Measurements from ENCODE around the gene PPP1R10.
A peak's percentile ranks its signal among the peaks of the same experiment; 100 is the strongest.

PPP1R10 gene

GRCh38 chr6:30611150-30611855 lies 5.7 kb downstream of the PPP1R10 start:
- no peak overlapping the region for H3K9ac ChIP-seq (ENCODE audit: insufficient read length)
- H3K36me3 ChIP-seq (ENCODE audit: insufficient read depth, low read length) = peaks cover 49% of the 10 kb centered on the region
- no peak overlapping the region for H3K4me3 ChIP-seq
- DNase-seq (ENCODE audit: low read depth, low spot score) = no peak
- TF ChIP-seq FOXP2 (optimal IDR thresholded peaks at IDR 0.05; ENCODE audit: control extremely low read depth, extremely low read length, insufficient read depth) = no peak
- TF ChIP-seq EZH2 (IDR thresholded peaks at IDR 0.05) = no peak
- no peak for TF ChIP-seq POLR2AphosphoS5 (IDR thresholded peaks at IDR 0.05; ENCODE audit: borderline replicate concordance, low read depth, low read length)
- no peaks in the 10 kb centered on the region for H3K9me3 ChIP-seq (ENCODE audit: low read depth, low read length)
- peak overlapping the region; percentile 100 for H3K27ac ChIP-seq

DNA sequence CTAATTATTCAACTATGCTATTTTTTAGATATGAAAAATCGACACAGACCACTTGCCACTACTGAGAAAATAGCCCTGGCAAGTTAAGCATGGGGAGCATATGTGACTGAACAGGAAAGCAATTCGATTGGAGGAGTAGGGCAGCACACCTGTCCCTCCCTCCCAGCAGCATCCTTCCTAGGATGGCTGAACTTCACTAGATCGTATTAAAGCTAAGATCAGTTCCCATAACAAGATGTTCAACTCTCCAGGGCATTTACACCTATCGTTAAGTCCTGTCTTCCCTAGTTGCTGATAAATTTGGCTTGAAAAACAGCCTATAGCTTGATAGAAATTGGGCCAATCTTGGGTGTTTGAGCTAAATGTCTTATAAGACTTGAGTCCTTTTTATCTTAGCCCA lies 7.0 kb downstream of the PPP1R10 start:
- no peak for TF ChIP-seq EZH2 (IDR thresholded peaks at IDR 0.05)
- TF ChIP-seq POLR2AphosphoS5 (IDR thresholded peaks at IDR 0.05; ENCODE audit: borderline replicate concordance, low read depth, low read length) = no peak; the same call in 1 of the 2 replicates
- TF ChIP-seq FOXP2 (optimal IDR thresholded peaks at IDR 0.05; ENCODE audit: control extremely low read depth, extremely low read length, insufficient read depth) = no peak
- Histone ChIP-seq H3K9me3 (ENCODE audit: low read depth, low read length) (no peaks in the 10 kb centered on the region), H3K36me3 (ENCODE audit: insufficient read depth, low read length) (peaks cover 54% of the 10 kb centered on the region), H3K4me3 (no peak overlapping the region), H3K27ac (no peak overlapping the region), H3K9ac (ENCODE audit: insufficient read length) (no peak overlapping the region)
- no peak for DNase-seq (ENCODE audit: low read depth, low spot score)

- H3K4me3 ChIP-seq = no peak overlapping the region
- no peak overlapping the region for H3K27ac ChIP-seq
- H3K9ac ChIP-seq (ENCODE audit: insufficient read length) = no peak overlapping the region
- DNase-seq (ENCODE audit: low read depth, low spot score) = no peak
- no peaks in the 10 kb centered on the region for H3K9me3 ChIP-seq (ENCODE audit: low read depth, low read length)
- H3K36me3 ChIP-seq (ENCODE audit: insufficient read depth, low read length) = peaks cover 87% of the 10 kb centered on the region
- TF ChIP-seq FOXP2 (optimal IDR thresholded peaks at IDR 0.05; ENCODE audit: control extremely low read depth, extremely low read length, insufficient read depth) = no peak
- TF ChIP-seq POLR2AphosphoS5 (IDR thresholded peaks at IDR 0.05; ENCODE audit: borderline replicate concordance, low read depth, low read length) = no peak
- TF ChIP-seq EZH2 (IDR thresholded peaks at IDR 0.05) = no peak
Measured at GRCh38 chr6:30603961-30604360, 13.1 kb downstream of the PPP1R10 start.

DNA sequence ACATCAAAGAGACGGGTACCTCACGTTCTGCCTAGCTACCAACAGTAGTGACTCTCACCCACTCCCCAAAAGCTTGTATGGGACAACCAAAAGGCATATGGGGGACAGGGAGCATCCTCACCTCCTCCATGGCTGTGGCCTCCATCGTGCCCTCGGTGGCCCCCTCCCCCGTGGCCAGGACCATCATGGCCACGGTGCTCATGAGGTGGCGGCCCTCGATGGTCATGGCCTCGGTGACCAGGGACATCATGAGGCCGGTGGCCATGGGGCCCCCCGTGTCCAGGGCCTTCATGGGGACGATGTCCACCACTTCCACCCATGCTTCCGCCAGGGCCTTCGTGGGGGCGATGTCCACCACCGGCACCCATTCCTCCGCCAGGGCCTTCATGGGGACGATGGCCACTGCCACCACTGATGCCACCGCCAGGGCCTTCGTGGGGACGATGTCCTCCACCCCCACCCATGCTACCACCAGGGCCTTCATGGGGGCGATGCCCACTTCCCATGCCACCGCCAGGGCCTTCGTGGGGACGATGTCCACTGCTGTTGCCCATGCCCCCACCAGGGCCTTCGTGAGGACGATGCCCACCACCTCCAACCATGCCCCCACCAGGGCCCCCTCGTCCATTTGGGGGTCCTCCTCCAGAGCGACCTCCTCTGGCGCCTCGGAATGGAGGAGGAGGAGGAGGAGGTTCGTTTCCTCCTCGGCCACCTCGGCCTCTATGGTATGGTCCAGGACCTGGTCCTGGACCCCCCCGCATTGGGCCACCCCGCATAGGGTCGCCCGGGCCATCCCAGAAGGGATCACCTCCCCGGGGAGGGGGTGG lies 15.0 kb downstream of the PPP1R10 start:
- no peak for TF ChIP-seq FOXP2 (optimal IDR thresholded peaks at IDR 0.05; ENCODE audit: control extremely low read depth, extremely low read length, insufficient read depth)
- TF ChIP-seq POLR2AphosphoS5 (IDR thresholded peaks at IDR 0.05; ENCODE audit: borderline replicate concordance, low read depth, low read length) = no peak
- no peak for TF ChIP-seq EZH2 (IDR thresholded peaks at IDR 0.05)
- peaks cover 67% of the 10 kb centered on the region for H3K36me3 ChIP-seq (ENCODE audit: insufficient read depth, low read length)

DNA sequence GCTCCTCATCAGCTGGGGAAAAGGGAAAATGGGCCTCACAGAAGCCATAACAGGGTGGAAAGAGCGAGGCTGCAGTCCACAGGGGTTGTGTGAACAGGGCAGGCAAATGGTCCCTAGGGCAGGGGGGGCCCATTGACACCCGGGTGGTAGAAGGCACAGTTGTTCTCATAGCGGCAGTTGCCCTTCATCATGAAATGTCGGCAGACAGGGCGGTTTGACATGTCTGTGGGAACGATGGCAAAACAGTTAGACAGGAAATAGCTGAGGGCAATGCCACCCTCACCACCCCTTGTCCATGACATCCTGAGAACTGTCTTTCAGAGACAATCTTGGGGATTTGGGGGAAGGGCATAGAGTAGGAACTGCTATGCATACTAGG lies 15.6 kb downstream of the PPP1R10 start:
- Histone ChIP-seq H3K36me3 (ENCODE audit: insufficient read depth, low read length) (peaks cover 61% of the 10 kb centered on the region), H3K9me3 (ENCODE audit: low read depth, low read length) (no peaks in the 10 kb centered on the region), H3K27ac (no peak overlapping the region), H3K9ac (ENCODE audit: insufficient read length) (no peak overlapping the region), H3K4me3 (no peak overlapping the region)
- TF ChIP-seq FOXP2 (optimal IDR thresholded peaks at IDR 0.05; ENCODE audit: control extremely low read depth, extremely low read length, insufficient read depth) (no peak), EZH2 (IDR thresholded peaks at IDR 0.05) (no peak), POLR2AphosphoS5 (IDR thresholded peaks at IDR 0.05; ENCODE audit: borderline replicate concordance, low read depth, low read length) (no peak)
- DNase-seq (ENCODE audit: low read depth, low spot score) = no peak

More for the DNA sequence above, 15.0 kb downstream of the PPP1R10 start:
- H3K9me3 ChIP-seq (ENCODE audit: low read depth, low read length) = no peaks in the 10 kb centered on the region
- DNase-seq (ENCODE audit: low read depth, low spot score) = no peak
- no peak overlapping the region for H3K9ac ChIP-seq (ENCODE audit: insufficient read length)
- no peak overlapping the region for H3K27ac ChIP-seq
- H3K4me3 ChIP-seq = no peak overlapping the region

DNA sequence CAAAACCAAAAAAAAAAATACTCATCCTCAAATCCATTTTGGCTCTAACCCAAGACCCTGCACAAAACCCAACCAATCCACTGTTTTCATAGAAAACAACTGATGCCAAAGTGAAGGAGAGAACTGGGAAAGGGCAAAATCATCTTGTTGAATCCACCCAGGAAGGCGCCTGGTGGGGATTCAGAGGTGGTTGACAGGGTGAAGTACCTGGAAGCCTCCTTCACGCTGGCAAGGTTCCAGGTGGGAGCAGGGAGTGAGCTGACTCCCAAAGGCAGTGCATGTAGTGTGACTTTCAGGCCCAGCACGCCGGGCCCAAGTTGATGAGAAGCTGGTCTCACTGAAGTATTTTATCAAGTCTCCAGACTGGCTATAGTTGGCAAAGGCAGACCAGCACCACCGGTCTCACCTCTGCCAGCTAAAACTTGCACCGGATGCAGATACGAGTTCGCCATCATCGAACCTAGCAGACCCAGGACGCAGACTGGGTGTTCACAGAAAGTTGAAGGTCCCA lies 16.5 kb downstream of the PPP1R10 start:
- H3K9ac ChIP-seq (ENCODE audit: insufficient read length) = no peak overlapping the region
- TF ChIP-seq POLR2AphosphoS5 (IDR thresholded peaks at IDR 0.05; ENCODE audit: borderline replicate concordance, low read depth, low read length) = peak; percentile 13; the same call in 1 of the 2 replicates
- TF ChIP-seq FOXP2 (optimal IDR thresholded peaks at IDR 0.05; ENCODE audit: control extremely low read depth, extremely low read length, insufficient read depth) = no peak
- no peaks in the 10 kb centered on the region for H3K9me3 ChIP-seq (ENCODE audit: low read depth, low read length)
- DNase-seq (ENCODE audit: low read depth, low spot score) = no peak
- H3K4me3 ChIP-seq = no peak overlapping the region
- peaks cover 52% of the 10 kb centered on the region for H3K36me3 ChIP-seq (ENCODE audit: insufficient read depth, low read length)
- peak overlapping the region; percentile 57; the same call in 1 of the 2 replicates for H3K27ac ChIP-seq

- no peaks in the 10 kb centered on the region for H3K9me3 ChIP-seq (ENCODE audit: low read depth, low read length)
- peak overlapping the region; percentile 64; the same call in 1 of the 2 replicates for H3K27ac ChIP-seq
- no peak overlapping the region for H3K4me3 ChIP-seq
- H3K9ac ChIP-seq (ENCODE audit: insufficient read length) = no peak overlapping the region
- no peak for DNase-seq (ENCODE audit: low read depth, low spot score)
- peak; percentile 25; the same call in 1 of the 2 replicates for TF ChIP-seq POLR2AphosphoS5 (IDR thresholded peaks at IDR 0.05; ENCODE audit: borderline replicate concordance, low read depth, low read length)
- TF ChIP-seq EZH2 (IDR thresholded peaks at IDR 0.05) = no peak
- no peak for TF ChIP-seq FOXP2 (optimal IDR thresholded peaks at IDR 0.05; ENCODE audit: control extremely low read depth, extremely low read length, insufficient read depth)
- peaks cover 48% of the 10 kb centered on the region for H3K36me3 ChIP-seq (ENCODE audit: insufficient read depth, low read length)
Measured at GRCh38 chr6:30599625-30600324, 17.3 kb downstream of the PPP1R10 start.
